Urinary bladder (tissue), 4 donors: Measurements from ENCODE around the gene UGT1A8. TPM values are rescaled to one million over a fixed set of nuclear protein-coding genes. Genes with fewer than 3 reads are reported as not detected.
"Not testable (repeated sequence)": the region's sequence is repeated elsewhere in the genome, so short reads cannot be mapped to it uniquely, and the experiment has no call there.

Experiments used
- DNase-seq: peaks from one replicate; pipeline ENCODE4 v3.0.0-alpha.2; 2015; ENCODE audit errors: extremely low spot score
- H3K27ac ChIP-seq: one replicate; pipeline ENCODE4 v1.5.1; 2013; ENCODE audit warnings: low read depth, mild to moderate bottlenecking, moderate library complexity
- H3K36me3 ChIP-seq: one replicate; pipeline ENCODE4 v1.6.1; 2013; ENCODE audit warnings: mild to moderate bottlenecking, moderate library complexity; ENCODE audit not compliant: insufficient read depth
- H3K4me1 ChIP-seq: one replicate; pipeline ENCODE4 v1.6.1; 2013; ENCODE audit warnings: mild to moderate bottlenecking, moderate library complexity; ENCODE audit not compliant: insufficient read depth
- H3K4me3 ChIP-seq: one replicate; pipeline ENCODE4 v1.5.1; 2013; ENCODE audit warnings: low read depth, low read length
- WGBS: extraction: QIAGEN DNeasy Blood & Tissue Kit; methylation state at CpG from one replicate; pipeline ENCODE4 v1.1.7; 2013; 5-methylcytosine and 5-hydroxymethylcytosine counted together
- polyA plus RNA-seq: library from polyadenylated mRNA; stranded (reverse); fragments of 200-250 nt; gene quantifications from one replicate; pipeline ENCODE4 v1.2.3, GENCODE V29; 2013
- total RNA-seq: library from RNA; depleted of rRNA; stranded (reverse); fragments of >200 nt; gene quantifications from one replicate; pipeline ENCODE4 v1.2.3, GENCODE V29; 2014
- donor health status: healthy with polysubstance abuse.
- donor health status: healthy.

UGT1A8 gene
- total and polyA plus RNA-seq, 2 donors, result 0.16 to 0.56 TPM

- 82% methylated on average over 3 of the region's 3 CpGs for WGBS
- no peak for DNase-seq
- no peaks in the 10 kb centered on the region for H3K36me3 ChIP-seq
- H3K27ac ChIP-seq, result no peak overlapping the region
- H3K4me1 ChIP-seq, result no peaks in the 10 kb centered on the region
- H3K4me3 ChIP-seq, result no peak overlapping the region
These were observed 12.6 kb upstream of the UGT1A8 start for GRCh38 chr2:233604826-233605225.

GRCh38 chr2:233605680-233606079 lies 11.8 kb upstream of the UGT1A8 start:
- DNase-seq, result no peak
- no peak overlapping the region for H3K4me3 ChIP-seq
- WGBS, result 80% methylated on average over 1 of the region's 1 CpG
- no peak overlapping the region for H3K27ac ChIP-seq
- H3K36me3 ChIP-seq, result no peaks in the 10 kb centered on the region
- no peaks in the 10 kb centered on the region for H3K4me1 ChIP-seq

GRCh38 chr2:233611284-233611683 lies 6.1 kb upstream of the UGT1A8 start:
- no peak overlapping the region for H3K4me3 ChIP-seq
- 79% methylated on average over 4 of the region's 4 CpGs for WGBS
- no peaks in the 10 kb centered on the region for H3K4me1 ChIP-seq
- no peak for DNase-seq
- no peak overlapping the region for H3K27ac ChIP-seq
- H3K36me3 ChIP-seq, result no peaks in the 10 kb centered on the region

- Histone ChIP-seq H3K27ac (no peak overlapping the region), H3K4me3 (no peak overlapping the region), H3K36me3 (no peaks in the 10 kb centered on the region), H3K4me1 (no peaks in the 10 kb centered on the region)
- 79% methylated on average over 4 of the region's 4 CpGs for WGBS
- DNase-seq, result no peak
These were observed 2.8 kb downstream of the UGT1A8 start for GRCh38 chr2:233620204-233620603.

GRCh38 chr2:233621863-233622262 lies 4.4 kb downstream of the UGT1A8 start:
- not testable (repeated sequence) for H3K4me3 ChIP-seq, H3K27ac ChIP-seq, DNase-seq, H3K36me3 ChIP-seq, H3K4me1 ChIP-seq
- WGBS, result 91% methylated on average over 5 of the region's 5 CpGs

- H3K36me3 ChIP-seq, result no peaks in the 10 kb centered on the region
- no peak overlapping the region for H3K4me3 ChIP-seq
- no peak overlapping the region for H3K27ac ChIP-seq
- no peaks in the 10 kb centered on the region for H3K4me1 ChIP-seq
- DNase-seq, result no peak
- whole genome bisulfite sequencing, result 63% methylated on average over 5 of the region's 5 CpGs
These were observed 10.0 kb downstream of the UGT1A8 start for GRCh38 chr2:233627331-233628025.

GRCh38 chr2:233636306-233636705 lies 18.9 kb downstream of the UGT1A8 start, which contains the start of gene UGT1A10:
UGT1A10 (plus strand) TSS chr2:233636448; CDS start chr2:233636523, 75 bp downstream.
- not testable (repeated sequence) for H3K4me3 ChIP-seq, H3K4me1 ChIP-seq, H3K36me3 ChIP-seq, DNase-seq, H3K27ac ChIP-seq
- whole genome bisulfite sequencing, result 83% methylated on average over 10 of the region's 10 CpGs

- WGBS, result 54% methylated on average over 5 of the region's 5 CpGs
- Histone ChIP-seq H3K4me3 (no peak overlapping the region), H3K36me3 (no peaks in the 10 kb centered on the region), H3K27ac (no peak overlapping the region), H3K4me1 (no peaks in the 10 kb centered on the region)
- DNase-seq, result no peak
These were observed 21.4 kb downstream of the UGT1A8 start for GRCh38 chr2:233638836-233639235.

GRCh38 chr2:233639860-233640259 lies 22.4 kb downstream of the UGT1A8 start:
- no peaks in the 10 kb centered on the region for H3K36me3 ChIP-seq
- no peak for DNase-seq
- no peak overlapping the region for H3K27ac ChIP-seq
- H3K4me3 ChIP-seq, result no peak overlapping the region
- no peaks in the 10 kb centered on the region for H3K4me1 ChIP-seq

- DNase-seq, result no peak
- Histone ChIP-seq H3K4me3 (no peak overlapping the region), H3K36me3 (no peaks in the 10 kb centered on the region), H3K27ac (no peak overlapping the region), H3K4me1 (no peaks in the 10 kb centered on the region)
- 91% methylated on average over 1 of the region's 1 CpG for WGBS
These were observed 25.7 kb downstream of the UGT1A8 start for GRCh38 chr2:233643128-233643527.

- not testable (repeated sequence) for H3K36me3 ChIP-seq, H3K27ac ChIP-seq, H3K4me3 ChIP-seq, H3K4me1 ChIP-seq, DNase-seq
- 87% methylated on average over 3 of the region's 3 CpGs for WGBS
These were observed 28.6 kb downstream of the UGT1A8 start for GRCh38 chr2:233646033-233646432.

- Histone ChIP-seq H3K4me1 (no peaks in the 10 kb centered on the region), H3K4me3 (no peak overlapping the region), H3K27ac (no peak overlapping the region), H3K36me3 (no peaks in the 10 kb centered on the region)
- peak; percentile 31 for DNase-seq
- 70% methylated on average over 4 of the region's 4 CpGs for WGBS
These were observed 33.5 kb downstream of the UGT1A8 start for GRCh38 chr2:233650981-233651380.

GRCh38 chr2:233651430-233651829 lies 34.0 kb downstream of the UGT1A8 start:
- no peak overlapping the region for H3K27ac ChIP-seq
- DNase-seq, result no peak
- H3K4me1 ChIP-seq, result no peaks in the 10 kb centered on the region
- 96% methylated on average over 2 of the region's 2 CpGs for WGBS
- H3K4me3 ChIP-seq, result no peak overlapping the region
- H3K36me3 ChIP-seq, result no peaks in the 10 kb centered on the region

- Histone ChIP-seq H3K36me3 (no peaks in the 10 kb centered on the region), H3K4me1 (no peaks in the 10 kb centered on the region), H3K4me3 (no peak overlapping the region), H3K27ac (no peak overlapping the region)
- no peak for DNase-seq
- 65% methylated on average over 6 of the region's 6 CpGs for WGBS
These were observed 37.1 kb downstream of the UGT1A8 start for GRCh38 chr2:233654501-233654900.

GRCh38 chr2:233655043-233655442 lies 37.6 kb downstream of the UGT1A8 start:
- WGBS, result 48% methylated on average over 1 of the region's 1 CpG
- no peak overlapping the region for H3K4me3 ChIP-seq

More at GRCh38 chr2:233655043-233655442, 37.6 kb downstream of the UGT1A8 start:
- no peak for DNase-seq
- no peaks in the 10 kb centered on the region for H3K4me1 ChIP-seq
- no peak overlapping the region for H3K27ac ChIP-seq
- no peaks in the 10 kb centered on the region for H3K36me3 ChIP-seq
